Measurements from ENCODE around the gene MYCBPAP. TPM values are rescaled to one million over a fixed set of nuclear protein-coding genes. Genes with fewer than 3 reads are reported as not detected.

MYCBPAP gene
- total and polyA plus RNA-seq, 11 donors, result 0.29 to 2.4 (median 0.76) TPM; not detected in 1

GRCh38 chr17:50466371-50467113 lies 41.7 kb upstream of the MYCBPAP start:
- WGBS, 4 donors, result 88 to 94% (median 90%) methylated on average over 9 of the region's 9 CpGs
- Histone ChIP-seq H3K4me1 (peaks cover 0 to 16% (median 11%) of the 10 kb centered on the region in 12 donors), H3K9me3 (no peaks in the 10 kb centered on the region), H3K27ac (no peak overlapping the region), H3K4me3 (no peak overlapping the region), H3K27me3 (peaks cover 7 to 23% (median 17%) of the 10 kb centered on the region in 9 donors), H3K36me3 (no peaks in the 10 kb centered on the region)
- DNase-seq (no peak), ATAC-seq (no peak)
- TF ChIP-seq CTCF (IDR thresholded peaks at IDR 0.05) (no peak), POLR2A (IDR thresholded peaks at IDR 0.05) (no peak)
- intact Hi-C loops (cut with DNase I), result no loop called here

GRCh38 chr17:50467114-50467854 lies 41.0 kb upstream of the MYCBPAP start:
- H3K27ac ChIP-seq, result no peak overlapping the region
- H3K9me3 ChIP-seq, result no peaks in the 10 kb centered on the region
- DNase-seq (no peak), ATAC-seq (no peak)
- no peaks in the 10 kb centered on the region for H3K36me3 ChIP-seq
- H3K4me3 ChIP-seq, result no peak overlapping the region
- H3K27me3 ChIP-seq, result peaks cover 7 to 23% (median 17%) of the 10 kb centered on the region in 9 donors
- H3K4me1 ChIP-seq, result peaks cover 0 to 16% (median 11%) of the 10 kb centered on the region in 12 donors
- intact Hi-C loops (cut with DNase I), result no loop called here
- WGBS, 4 donors, result 74 to 89% (median 85%) methylated on average over 6 to 7 of the region's 7 CpGs
- TF ChIP-seq CTCF (IDR thresholded peaks at IDR 0.05) (no peak), POLR2A (IDR thresholded peaks at IDR 0.05) (no peak)

- Histone ChIP-seq H3K27me3 (peaks cover 7 to 23% (median 17%) of the 10 kb centered on the region in 9 donors), H3K27ac (no peak overlapping the region), H3K4me1 (peaks cover 0 to 16% (median 11%) of the 10 kb centered on the region in 12 donors), H3K9me3 (no peaks in the 10 kb centered on the region), H3K4me3 (no peak overlapping the region), H3K36me3 (no peaks in the 10 kb centered on the region)
- DNase-seq (no peak), ATAC-seq (no peak)
- WGBS, 4 donors, result 64 to 87% (median 77%) methylated on average over 10 to 13 of the region's 13 CpGs
- intact Hi-C loops (cut with DNase I), result no loop called here
- TF ChIP-seq CTCF (IDR thresholded peaks at IDR 0.05) (no peak), POLR2A (IDR thresholded peaks at IDR 0.05) (no peak)
These were observed 40.4 kb upstream of the MYCBPAP start for GRCh38 chr17:50467855-50468303.
